GM12892 (cell line): Measurements from ENCODE around the gene RASSF3.

ENCODE experiments used
- POLR2A ChIP-seq: IDR thresholded peaks from 2 replicates; pipeline ENCODE4 v1.6.1; 2011; ENCODE audit warnings: low read depth, low read length, control low read depth
- POLR2AphosphoS5 ChIP-seq: IDR thresholded peaks from 2 replicates; pipeline ENCODE4 v1.6.1; 2011; ENCODE audit warnings: low read depth, low read length, control low read depth
- TAF1 ChIP-seq: IDR thresholded peaks from 2 replicates; pipeline ENCODE4 v1.6.1; 2011; ENCODE audit warnings: low read depth, mild to moderate bottlenecking, control low read depth, low read length, borderline replicate concordance

GRCh38 chr12:64567570-64567969 is 42.7 kb upstream of the RASSF3 start:
- TF ChIP-seq POLR2A (no peak), TAF1 (no peak), POLR2AphosphoS5 (no peak)
